ENCODE results near the gene PDYN.

- TF ChIP-seq CTCF (IDR thresholded peaks at IDR 0.05) (no peak), POLR2A (IDR thresholded peaks at IDR 0.05; ENCODE audit: low read depth) (no peak)
Measured at GRCh38 chr20:1964061-1964460, 29.8 kb downstream of the PDYN start.

All from esophagus muscularis mucosa (tissue), 3 donors.